Trophoblast cell (in vitro differentiated cells and primary cell): Measurements from ENCODE around the gene FMR1NB.
A peak's percentile ranks its signal among the peaks of the same experiment; 100 is the strongest.

Experiments
- DNase-seq, 2 donors: peaks; one replicate each; pipeline ENCODE4 v3.0.0-alpha.2; 2016
- H2AFZ ChIP-seq: 2 replicates; pipeline ENCODE4 v1.6.1; 2013; ENCODE audit warnings: low read length, moderate library complexity, mild to moderate bottlenecking; ENCODE audit not compliant: insufficient read depth, poor library complexity
- H2AK5ac ChIP-seq: 2 replicates; pipeline ENCODE4 v1.6.1; 2013; ENCODE audit warnings: mild to moderate bottlenecking, low read length
- H2BK120ac ChIP-seq: 2 replicates; pipeline ENCODE4 v1.6.1; 2013; ENCODE audit warnings: low read length, mild to moderate bottlenecking, moderate library complexity; ENCODE audit not compliant: insufficient read depth, poor library complexity
- H2BK12ac ChIP-seq: 2 replicates; pipeline ENCODE4 v1.6.1; 2013; ENCODE audit warnings: mild to moderate bottlenecking, low read length, moderate library complexity
- H2BK5ac ChIP-seq: 2 replicates; pipeline ENCODE4 v1.6.1; 2013; ENCODE audit warnings: low read length, low read depth, moderate library complexity, mild to moderate bottlenecking; ENCODE audit not compliant: poor library complexity
- H3K14ac ChIP-seq: 2 replicates; pipeline ENCODE4 v1.6.1; 2013; ENCODE audit warnings: mild to moderate bottlenecking, low read length
- H3K18ac ChIP-seq: 2 replicates; pipeline ENCODE4 v1.6.1; 2013; ENCODE audit warnings: mild to moderate bottlenecking, low read length
- H3K23ac ChIP-seq: 2 replicates; pipeline ENCODE4 v1.6.1; 2013; ENCODE audit warnings: low read length
- H3K27ac ChIP-seq: 2 replicates; pipeline ENCODE4 v1.5.1; 2013; ENCODE audit warnings: low read depth, mild to moderate bottlenecking, inconsistent platforms, low read length, moderate library complexity
- H3K27me3 ChIP-seq: 2 replicates; pipeline ENCODE4 v1.6.1; 2013; ENCODE audit warnings: inconsistent platforms, mild to moderate bottlenecking, low read length, moderate library complexity; ENCODE audit not compliant: insufficient read depth
- H3K36me3 ChIP-seq, 2 experiments: 1 replicate in 1 of 2; 2 replicates in 1 of 2; pipeline ENCODE4 v1.6.1; 2013; ENCODE audit warnings: low read length in 2 of 2, mild to moderate bottlenecking in 2 of 2, moderate library complexity in 1 of 2; ENCODE audit not compliant: insufficient read depth in 2 of 2, control insufficient read depth in 1 of 2
- H3K4ac ChIP-seq: 2 replicates; pipeline ENCODE4 v1.6.1; 2013; ENCODE audit warnings: low read depth, mild to moderate bottlenecking, low read length, moderate library complexity
- H3K4me1 ChIP-seq, 2 experiments: 1 replicate in 1 of 2; 2 replicates in 1 of 2; pipeline ENCODE4 v1.6.1; 2013; ENCODE audit warnings: low read length in 2 of 2, mild to moderate bottlenecking in 2 of 2, moderate library complexity in 1 of 2; ENCODE audit not compliant: insufficient read depth in 2 of 2, control insufficient read depth in 1 of 2
- H3K4me2 ChIP-seq: 2 replicates; pipeline ENCODE4 v1.6.1; 2013; ENCODE audit warnings: inconsistent platforms, mild to moderate bottlenecking, low read length, moderate library complexity
- H3K4me3 ChIP-seq: 2 replicates; pipeline ENCODE4 v1.5.1; 2013; ENCODE audit warnings: mild to moderate bottlenecking, low read depth, low read length, inconsistent platforms
- H3K79me1 ChIP-seq: one replicate; pipeline ENCODE4 v1.6.1; 2013; ENCODE audit warnings: low read length
- H3K79me2 ChIP-seq: 2 replicates; pipeline ENCODE4 v1.6.1; 2013; ENCODE audit warnings: low read length, mild to moderate bottlenecking; ENCODE audit not compliant: control insufficient read depth, insufficient read depth, poor library complexity
- H3K9ac ChIP-seq: 2 replicates; pipeline ENCODE4 v1.6.1; 2013; ENCODE audit warnings: mild to moderate bottlenecking, low read length
- H3K9me3 ChIP-seq: 2 replicates; pipeline ENCODE4 v1.6.1; 2013; ENCODE audit warnings: low read depth, mild to moderate bottlenecking, control low read depth, inconsistent platforms, low read length; ENCODE audit not compliant: insufficient read depth
- H4K12ac ChIP-seq: 2 replicates; pipeline ENCODE4 v1.6.1; 2013; ENCODE audit warnings: low read depth, mild to moderate bottlenecking, low read length, moderate library complexity
- H4K8ac ChIP-seq: 2 replicates; pipeline ENCODE4 v1.6.1; 2013; ENCODE audit warnings: low read depth, mild to moderate bottlenecking, low read length, moderate library complexity
- H4K91ac ChIP-seq: one replicate; pipeline ENCODE4 v1.6.1; 2013; ENCODE audit warnings: low read depth, mild to moderate bottlenecking, low read length, moderate library complexity
- WGBS: extraction: QIAGEN DNeasy Blood & Tissue Kit; methylation state at CpG from one replicate; pipeline ENCODE4 v1.1.7; 2013; ENCODE audit warnings: missing lambda C conversion rate; ENCODE audit not compliant: insufficient read length, insufficient coverage; ENCODE audit errors: extremely low coverage; 5-methylcytosine and 5-hydroxymethylcytosine counted together

Gene FMR1NB

DNA sequence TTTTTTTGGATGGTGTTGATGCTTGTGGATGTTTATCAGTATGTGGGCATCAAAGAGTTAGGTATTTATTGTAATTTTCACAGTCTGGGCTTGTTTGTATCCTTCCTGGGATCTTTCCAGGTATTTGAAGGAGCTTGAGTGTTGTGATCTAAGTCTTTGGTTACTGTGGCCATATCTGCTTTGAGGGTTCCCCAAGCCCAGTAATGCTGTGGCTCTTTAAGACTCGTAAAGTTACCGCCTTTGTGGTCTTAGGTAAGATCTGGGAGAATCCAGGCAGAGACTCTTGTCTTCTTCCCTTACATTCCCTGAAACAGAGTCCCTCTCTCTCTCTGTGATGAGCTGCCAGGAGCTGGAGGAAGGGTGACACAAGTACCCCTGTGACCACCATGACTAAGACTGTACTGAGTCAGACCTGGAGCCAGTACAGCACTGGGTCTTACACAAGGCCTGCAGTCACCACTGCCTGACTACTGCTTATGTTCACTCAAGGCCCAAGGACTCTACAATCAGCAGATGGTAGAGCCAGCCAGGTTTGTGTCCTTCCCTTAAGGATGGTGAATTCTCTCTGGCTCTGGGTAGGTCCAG lies 62.2 kb downstream of the FMR1NB start:
- no peak overlapping the region for H2AK5ac ChIP-seq
- H3K4me3 ChIP-seq: no peak overlapping the region
- H3K4me1 ChIP-seq: no peaks in the 10 kb centered on the region
- no peak overlapping the region for H3K27ac ChIP-seq
- DNase-seq: peak; percentile 75 to 87
- H4K8ac ChIP-seq: no peak overlapping the region
- no CpG with 5 or more reads among the region's 2 CpGs for WGBS
- H4K12ac ChIP-seq: no peak overlapping the region
- H2AFZ ChIP-seq: no peak overlapping the region
- no peak overlapping the region for H4K91ac ChIP-seq
- no peak overlapping the region for H3K9ac ChIP-seq
- H3K27me3 ChIP-seq: no peaks in the 10 kb centered on the region
- H3K4me2 ChIP-seq: no peak overlapping the region
- no peaks in the 10 kb centered on the region for H3K79me2 ChIP-seq
- H3K4ac ChIP-seq: no peak overlapping the region
- no peak overlapping the region for H2BK12ac ChIP-seq
- H3K23ac ChIP-seq: no peak overlapping the region
- no peak overlapping the region for H3K14ac ChIP-seq
- no peak overlapping the region for H3K18ac ChIP-seq
- no peaks in the 10 kb centered on the region for H3K36me3 ChIP-seq
- no peak overlapping the region for H2BK120ac ChIP-seq
- no peaks in the 10 kb centered on the region for H3K9me3 ChIP-seq
- no peak overlapping the region for H2BK5ac ChIP-seq
- H3K79me1 ChIP-seq: no peaks in the 10 kb centered on the region

DNA sequence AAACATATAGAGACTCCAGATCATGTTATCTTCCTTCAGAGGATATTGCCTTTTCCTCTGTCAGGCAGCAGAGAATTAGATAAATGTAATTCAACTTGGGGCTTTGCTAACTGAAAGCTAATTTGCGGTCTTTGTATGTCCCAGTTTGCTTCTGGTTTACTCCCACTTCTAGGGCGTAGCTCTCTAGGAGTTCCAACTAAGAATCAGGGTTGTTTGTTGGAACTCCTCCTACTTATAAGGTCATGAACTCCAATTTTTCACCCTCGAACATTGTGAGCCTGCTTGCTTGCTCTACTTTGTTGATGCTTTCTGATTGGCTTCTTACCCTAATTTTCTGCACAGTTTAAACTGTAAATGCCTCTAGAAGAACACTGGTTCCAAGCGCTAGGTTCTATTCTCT lies 66.1 kb downstream of the FMR1NB start:
- no peak overlapping the region for H4K91ac ChIP-seq
- no peaks in the 10 kb centered on the region for H3K27me3 ChIP-seq
- H3K4me3 ChIP-seq: no peak overlapping the region
- H3K18ac ChIP-seq: no peak overlapping the region
- H3K79me2 ChIP-seq: no peaks in the 10 kb centered on the region
- no peak overlapping the region for H3K23ac ChIP-seq
- H2AFZ ChIP-seq: no peak overlapping the region
- no peak overlapping the region for H3K4ac ChIP-seq
- H4K8ac ChIP-seq: no peak overlapping the region
- no peak overlapping the region for H3K9ac ChIP-seq
- no peak overlapping the region for H3K4me2 ChIP-seq
- no peaks in the 10 kb centered on the region for H3K4me1 ChIP-seq
- H2BK12ac ChIP-seq: no peak overlapping the region
- H4K12ac ChIP-seq: no peak overlapping the region
- H2BK5ac ChIP-seq: no peak overlapping the region
- H3K9me3 ChIP-seq: no peaks in the 10 kb centered on the region
- no peak overlapping the region for H2BK120ac ChIP-seq
- no peak overlapping the region for H3K27ac ChIP-seq
- H3K36me3 ChIP-seq: no peaks in the 10 kb centered on the region
- no peak overlapping the region for H2AK5ac ChIP-seq
- WGBS: no CpG with 5 or more reads among the region's 4 CpGs
- no peak for DNase-seq
- H3K79me1 ChIP-seq: no peaks in the 10 kb centered on the region
- no peak overlapping the region for H3K14ac ChIP-seq

GRCh38 chrX:148049441-148049840 lies 68.3 kb downstream of the FMR1NB start:
- Histone ChIP-seq H2AK5ac (no peak overlapping the region), H3K9ac (no peak overlapping the region), H3K79me2 (no peaks in the 10 kb centered on the region), H4K12ac (no peak overlapping the region), H3K36me3 (no peaks in the 10 kb centered on the region), H3K23ac (no peak overlapping the region), H2BK120ac (no peak overlapping the region), H3K4ac (no peak overlapping the region), H3K18ac (no peak overlapping the region), H3K4me1 (no peaks in the 10 kb centered on the region), H3K9me3 (no peaks in the 10 kb centered on the region), H2AFZ (no peak overlapping the region), H3K4me3 (no peak overlapping the region), H2BK12ac (no peak overlapping the region), H3K79me1 (no peaks in the 10 kb centered on the region), H3K27me3 (no peaks in the 10 kb centered on the region), H4K91ac (no peak overlapping the region), H2BK5ac (no peak overlapping the region), H3K14ac (no peak overlapping the region), H4K8ac (no peak overlapping the region), H3K27ac (no peak overlapping the region), H3K4me2 (no peak overlapping the region)
- whole genome bisulfite sequencing: no CpG with 5 or more reads among the region's 4 CpGs
- peak in 1 of 2 donors; percentile 70 for DNase-seq

- no peak overlapping the region for H2BK12ac ChIP-seq
- H3K9me3 ChIP-seq: no peaks in the 10 kb centered on the region
- no peak overlapping the region for H3K9ac ChIP-seq
- WGBS: no CpG with 5 or more reads among the region's 35 CpGs
- DNase-seq: no peak
- no peak overlapping the region for H4K8ac ChIP-seq
- H3K79me2 ChIP-seq: no peaks in the 10 kb centered on the region
- H3K4me2 ChIP-seq: no peak overlapping the region
- H4K91ac ChIP-seq: no peak overlapping the region
- no peak overlapping the region for H3K23ac ChIP-seq
- H3K4me1 ChIP-seq: no peaks in the 10 kb centered on the region
- no peak overlapping the region for H3K14ac ChIP-seq
- H3K27ac ChIP-seq: no peak overlapping the region
- no peak overlapping the region for H2AK5ac ChIP-seq
- no peak overlapping the region for H3K4ac ChIP-seq
- no peaks in the 10 kb centered on the region for H3K27me3 ChIP-seq
- H2BK5ac ChIP-seq: no peak overlapping the region
- H3K36me3 ChIP-seq: no peaks in the 10 kb centered on the region
- H2BK120ac ChIP-seq: no peak overlapping the region
- H4K12ac ChIP-seq: no peak overlapping the region
- no peak overlapping the region for H3K18ac ChIP-seq
- H3K79me1 ChIP-seq: no peaks in the 10 kb centered on the region
- H2AFZ ChIP-seq: no peak overlapping the region
- H3K4me3 ChIP-seq: no peak overlapping the region
Measured at GRCh38 chrX:148051973-148052372, 70.8 kb downstream of the FMR1NB start.
